ENCODE data around the gene AP4M1. TPM values are rescaled to one million over a fixed set of nuclear protein-coding genes. Genes with fewer than 3 reads are reported as not detected.

Gene AP4M1
- total and polyA plus RNA-seq, 9 of the 15 experiments (the other 6 are each of a cell fraction or from before 2014, with no cell fraction given): 1.3 to 30.9 (median 14.1) TPM

GRCh38 chr7:100088621-100089457 is 12.6 kb upstream of the AP4M1 start, which contains the start of gene COPS6 (continued):
- TF ChIP-seq AFF4 (CRISPR knock-in tag; IDR thresholded peaks at IDR 0.05) (peak; percentile 99), THRA (IDR thresholded peaks at IDR 0.05) (no peak), CREB3L1 (IDR thresholded peaks at IDR 0.05; ENCODE audit: borderline replicate concordance, low read depth) (peak; percentile 85; the same call in 1 of the 2 replicates), PCBP2 (IDR thresholded peaks at IDR 0.05; ENCODE audit: low read depth, low read length, poor library complexity, severe bottlenecking) (no peak), MED1 (CRISPR knock-in tag; IDR thresholded peaks at IDR 0.05; ENCODE audit: borderline replicate concordance) (no peak), E2F8 (IDR thresholded peaks at IDR 0.05; ENCODE audit: low read depth, partially characterized antibody) (peak; percentile 62), ATF7 (IDR thresholded peaks at IDR 0.05) (peak; percentile 73), JUND (IDR thresholded peaks at IDR 0.05; ENCODE audit: borderline replicate concordance, low read depth, low read length) (peak; percentile 9), JUND (tag; IDR thresholded peaks at IDR 0.05; ENCODE audit: borderline replicate concordance, low read depth, low read length) (peak; percentile 45; the same call in 2 of the 3 replicates), PHB (CRISPR knock-in tag; IDR thresholded peaks at IDR 0.05) (no peak), CAMTA2 (CRISPR knock-in tag; conservative IDR thresholded peaks at IDR 0.05) (0 out of 2 replicates have a peak, but pooled peaks have one; percentile 8), MYBL2 (IDR thresholded peaks at IDR 0.05; ENCODE audit: low read depth) (no peak), MYBL2 (CRISPR knock-in tag; IDR thresholded peaks at IDR 0.05; ENCODE audit: borderline replicate concordance) (peak; percentile 64; the same call in 1 of the 2 replicates), FOXK2 (conservative IDR thresholded peaks at IDR 0.05 in 1 of 2, IDR thresholded peaks at IDR 0.05 in 1 of 2; ENCODE audit: low read depth in 2 of 2) (no peak; a peak in 1 of 4 replicates), ZNF12 (CRISPR knock-in tag; IDR thresholded peaks at IDR 0.05) (no peak; the same call in 1 of the 2 replicates), ZBTB1 (CRISPR knock-in tag; IDR thresholded peaks at IDR 0.05; ENCODE audit: borderline replicate concordance, low read depth) (peak; percentile 94)

Measured in K562 (cell line).